Colonic mucosa (tissue), 4 donors: ENCODE results near the gene TRPM6. TPM values are rescaled to one million over a fixed set of nuclear protein-coding genes. Genes with fewer than 3 reads are reported as not detected.

Experiments
- DNase-seq: peaks from one replicate; pipeline ENCODE4 v3.0.0-alpha.2; 2020
- H3K27ac ChIP-seq: fragments of 200-600 bp; one replicate; pipeline ENCODE4 v1.8.0; 2021
- H3K27me3 ChIP-seq: fragments of 200-600 bp; one replicate; pipeline ENCODE4 v1.8.0; 2021
- H3K36me3 ChIP-seq: fragments of 200-600 bp; one replicate; pipeline ENCODE4 v1.8.0; 2021
- H3K4me1 ChIP-seq: fragments of 200-600 bp; one replicate; pipeline ENCODE4 v1.8.0; 2021; ENCODE audit warnings: mild to moderate bottlenecking
- H3K4me3 ChIP-seq: fragments of 200-600 bp; one replicate; pipeline ENCODE4 v1.8.0; 2021
- H3K9ac ChIP-seq, 2 donors: one replicate each; pipeline ENCODE4 v1.7.0; 2013; ENCODE audit warnings: control low read depth in 2 of 2, low read depth in 2 of 2, low read length in 2 of 2
- H3K9me3 ChIP-seq: fragments of 200-600 bp; one replicate; pipeline ENCODE4 v1.8.0; 2021
- CTCF ChIP-seq: fragments of 200-600 bp; IDR thresholded peaks from one replicate; pipeline ENCODE4 v1.8.0; 2022; ENCODE audit warnings: antibody characterized with exemption, mild to moderate bottlenecking
- intact Hi-C: fragments of 100-400 bp; cut with DNase I; formaldehyde crosslinking; loops from one replicate; pipeline ENCODE4 v1.14.1; 2022
- total RNA-seq, 2 donors: library from RNA; stranded (reverse); fragmentation: NEBNext Ultra II Directional in 1 of 2; extraction: Animal tissue kit (Norgen Biotek cat#: 25700) in 1 of 2; gene quantifications; one replicate each; pipeline ENCODE4 v1.2.1, GENCODE V29; 2021
- donor health status: healthy.
- donor health status: DM: no; HTN: no; CAD: no.
- donor health status: DM: no; HTN: no; CAD: no.

TRPM6 gene
- total RNA-seq, 2 donors from 2014 or later: 15.1 to 44.1 TPM

DNA sequence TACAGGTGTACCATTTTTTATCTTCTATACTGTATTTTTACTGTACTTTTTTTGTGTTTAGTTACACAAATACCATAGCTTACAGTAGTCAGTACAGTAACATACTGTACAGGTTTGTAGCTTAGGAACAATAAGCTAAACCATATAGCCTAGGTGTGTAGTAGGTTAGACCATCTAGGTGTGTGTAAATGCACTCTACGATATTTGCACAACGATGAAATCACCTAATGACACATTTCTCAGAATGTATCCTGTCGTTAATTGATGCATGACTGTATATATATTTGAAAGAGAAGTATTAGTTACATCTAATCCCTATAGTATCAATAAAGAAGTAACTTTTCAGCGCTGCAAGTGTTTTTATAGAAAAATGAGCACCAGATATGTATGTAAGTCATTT lies 138.8 kb downstream of the TRPM6 start:
- intact Hi-C loops: no loop called here
- H3K9me3 ChIP-seq: no peaks in the 10 kb centered on the region

DNA sequence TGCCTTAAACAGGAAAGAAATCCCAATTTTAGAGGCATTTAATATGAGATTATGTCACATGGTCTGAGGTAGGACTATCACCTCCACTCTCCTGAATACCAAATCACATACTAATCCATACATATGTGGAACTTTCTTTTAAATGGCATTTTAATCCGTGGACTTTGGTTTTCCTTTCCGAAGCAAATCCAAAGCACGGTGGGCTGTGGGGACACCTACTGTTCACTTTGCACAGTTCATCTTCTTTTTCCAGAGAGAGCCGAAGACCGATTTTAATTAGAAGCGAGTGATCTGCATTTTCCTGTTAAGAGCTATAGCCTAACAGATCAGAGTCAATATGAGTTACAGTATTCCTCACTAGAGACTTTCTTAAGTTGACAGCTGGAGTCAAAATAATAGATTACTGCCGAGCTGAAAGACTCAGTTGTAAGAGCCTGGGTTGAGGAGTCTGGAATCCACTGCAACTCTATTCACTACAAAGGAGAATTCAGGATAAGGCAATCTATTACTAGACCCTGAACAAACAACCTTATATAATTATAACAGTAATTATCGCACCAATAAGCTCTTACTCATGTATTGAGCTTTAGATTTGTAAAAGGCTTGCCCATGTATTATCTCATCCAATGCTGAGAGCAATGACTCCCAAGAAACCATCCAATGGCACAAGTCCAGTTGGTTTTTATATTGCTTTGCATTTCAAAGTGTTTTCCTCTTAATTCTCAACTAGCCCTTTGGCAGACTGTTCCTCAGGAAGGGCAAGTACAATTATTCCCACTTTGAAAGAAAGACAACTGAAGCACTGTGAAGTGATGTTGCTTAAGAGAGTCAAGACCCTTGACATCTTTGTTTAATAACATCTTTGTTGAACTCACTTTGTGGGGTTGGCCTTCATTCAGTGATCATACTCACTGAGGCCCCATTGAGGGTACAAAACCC lies 144.7 kb downstream of the TRPM6 start:
- Histone ChIP-seq H3K4me3 (no peak overlapping the region), H3K27ac (no peak overlapping the region), H3K36me3 (no peaks in the 10 kb centered on the region), H3K4me1 (no peaks in the 10 kb centered on the region), H3K9ac (no peak overlapping the region), H3K27me3 (peaks cover 4% of the 10 kb centered on the region), H3K9me3 (no peaks in the 10 kb centered on the region)
- no peak for DNase-seq
- TF ChIP-seq CTCF: peak; percentile 58
- intact Hi-C loops: loop anchor here (5.0 kb wide), 1 partner anchor 161 kb away; no protein-coding TSS in a partner anchor

More for the DNA sequence above, 138.8 kb downstream of the TRPM6 start:
- Histone ChIP-seq H3K27ac (no peak overlapping the region), H3K4me1 (no peaks in the 10 kb centered on the region), H3K9ac (no peak overlapping the region), H3K27me3 (no peaks in the 10 kb centered on the region), H3K36me3 (no peaks in the 10 kb centered on the region), H3K4me3 (no peak overlapping the region)
- DNase-seq: no peak
- TF ChIP-seq CTCF: no peak

- intact Hi-C loops: loop anchor here (5.0 kb wide), 1 partner anchor 160 kb away; no protein-coding TSS in a partner anchor
Observed at GRCh38 chr9:74742191-74742790, 145.4 kb downstream of the TRPM6 start.

GRCh38 chr9:74736646-74737045 lies 151.1 kb downstream of the TRPM6 start:
- intact Hi-C loops: no loop called here

More at GRCh38 chr9:74742191-74742790, 145.4 kb downstream of the TRPM6 start:
- DNase-seq: no peak
- H3K36me3 ChIP-seq: no peaks in the 10 kb centered on the region
- no peaks in the 10 kb centered on the region for H3K4me1 ChIP-seq
- peaks cover 4% of the 10 kb centered on the region for H3K27me3 ChIP-seq
- no peak for TF ChIP-seq CTCF
- H3K4me3 ChIP-seq: no peak overlapping the region
- no peaks in the 10 kb centered on the region for H3K9me3 ChIP-seq
- no peak overlapping the region for H3K9ac ChIP-seq
- no peak overlapping the region for H3K27ac ChIP-seq

More at GRCh38 chr9:74736646-74737045, 151.1 kb downstream of the TRPM6 start:
- H3K4me1 ChIP-seq: no peaks in the 10 kb centered on the region
- no peak for TF ChIP-seq CTCF
- H3K27me3 ChIP-seq: no peaks in the 10 kb centered on the region
- H3K9ac ChIP-seq: no peak overlapping the region
- DNase-seq: no peak
- H3K4me3 ChIP-seq: no peak overlapping the region
- H3K36me3 ChIP-seq: no peaks in the 10 kb centered on the region
- no peaks in the 10 kb centered on the region for H3K9me3 ChIP-seq
- H3K27ac ChIP-seq: no peak overlapping the region
